ENCODE data around the gene ST8SIA1.

ST8SIA1 gene

DNA sequence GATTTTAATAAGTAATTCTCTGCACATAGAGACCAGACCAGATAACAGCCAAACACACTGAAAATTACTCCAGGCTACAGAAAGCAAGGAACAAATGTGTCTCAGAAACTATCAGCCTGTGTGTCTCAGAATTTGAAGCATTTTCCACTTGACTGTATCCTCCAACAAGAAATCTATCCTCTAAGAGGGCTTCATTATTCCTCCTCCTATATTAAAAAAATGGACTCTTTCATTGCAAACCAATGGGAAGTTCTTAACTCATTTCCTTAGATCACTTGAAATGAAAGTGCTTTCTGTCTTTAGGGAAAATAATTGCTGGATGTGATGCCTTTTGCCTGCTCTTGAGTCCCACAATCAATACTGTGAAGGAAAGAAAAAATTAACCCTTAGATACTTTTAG, 2.3 kb downstream of the ST8SIA1 start:
- FAIRE-seq (no peak), DNase-seq (ENCODE audit: insufficient read length, low spot score) (no peak)
- TF ChIP-seq SPI1 (IDR thresholded peaks at IDR 0.05; ENCODE audit: low read depth, low read length) (no peak), POLR2AphosphoS5 (IDR thresholded peaks at IDR 0.05; ENCODE audit: low read depth, low read length) (no peak), POU2F2 (IDR thresholded peaks at IDR 0.05; ENCODE audit: low read depth, low read length) (no peak), POLR2A (IDR thresholded peaks at IDR 0.05; ENCODE audit: low read depth, low read length) (no peak), TAF1 (IDR thresholded peaks at IDR 0.05; ENCODE audit: low read depth, low read length) (no peak), PAX5 (IDR thresholded peaks at IDR 0.05; ENCODE audit: insufficient read depth, low read length, severe bottlenecking) (no peak)

DNA sequence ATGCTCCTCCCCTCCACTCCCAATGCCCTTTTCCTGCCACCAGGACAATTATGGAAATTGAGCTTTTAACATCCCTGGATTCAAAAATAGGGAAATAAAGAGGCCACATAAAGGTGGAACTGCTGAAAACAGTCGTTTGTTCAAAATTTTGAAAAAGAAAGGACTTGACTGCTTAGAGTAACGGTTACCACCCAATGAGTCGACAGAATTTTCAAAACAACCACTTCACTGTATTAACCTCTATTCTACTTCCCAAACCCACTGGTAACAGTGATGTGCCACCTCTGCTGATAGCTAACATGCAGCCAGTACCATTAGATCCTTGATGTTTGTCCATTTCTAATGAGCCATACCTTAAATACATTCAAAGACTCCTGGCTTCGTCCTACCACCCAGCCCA, 4.9 kb downstream of the ST8SIA1 start:
- TF ChIP-seq POU2F2 (IDR thresholded peaks at IDR 0.05; ENCODE audit: low read depth, low read length) (no peak), PAX5 (IDR thresholded peaks at IDR 0.05; ENCODE audit: insufficient read depth, low read length, severe bottlenecking) (no peak), TAF1 (IDR thresholded peaks at IDR 0.05; ENCODE audit: low read depth, low read length) (no peak), POLR2AphosphoS5 (IDR thresholded peaks at IDR 0.05; ENCODE audit: low read depth, low read length) (no peak), POLR2A (IDR thresholded peaks at IDR 0.05; ENCODE audit: low read depth, low read length) (no peak), SPI1 (IDR thresholded peaks at IDR 0.05; ENCODE audit: low read depth, low read length) (no peak)
- DNase-seq (ENCODE audit: insufficient read length, low spot score) = no peak
- no peak for FAIRE-seq

- FAIRE-seq (no peak), DNase-seq (ENCODE audit: insufficient read length, low spot score) (no peak)
- TF ChIP-seq SPI1 (IDR thresholded peaks at IDR 0.05; ENCODE audit: low read depth, low read length) = 0 out of 2 replicates have a peak, but pooled peaks have one; percentile 29
- no peak for TF ChIP-seq POLR2A (IDR thresholded peaks at IDR 0.05; ENCODE audit: low read depth, low read length)
These were observed 9.3 kb downstream of the ST8SIA1 start for GRCh38 chr12:22325218-22325617.

GRCh38 chr12:22322091-22322490, 12.4 kb downstream of the ST8SIA1 start:
- TF ChIP-seq PAX5 (IDR thresholded peaks at IDR 0.05; ENCODE audit: insufficient read depth, low read length, severe bottlenecking) (no peak), POLR2A (IDR thresholded peaks at IDR 0.05; ENCODE audit: low read depth, low read length) (no peak), POLR2AphosphoS5 (IDR thresholded peaks at IDR 0.05; ENCODE audit: low read depth, low read length) (no peak), POU2F2 (IDR thresholded peaks at IDR 0.05; ENCODE audit: low read depth, low read length) (no peak)
- DNase-seq (ENCODE audit: insufficient read length, low spot score) (no peak), FAIRE-seq (no peak)

DNA sequence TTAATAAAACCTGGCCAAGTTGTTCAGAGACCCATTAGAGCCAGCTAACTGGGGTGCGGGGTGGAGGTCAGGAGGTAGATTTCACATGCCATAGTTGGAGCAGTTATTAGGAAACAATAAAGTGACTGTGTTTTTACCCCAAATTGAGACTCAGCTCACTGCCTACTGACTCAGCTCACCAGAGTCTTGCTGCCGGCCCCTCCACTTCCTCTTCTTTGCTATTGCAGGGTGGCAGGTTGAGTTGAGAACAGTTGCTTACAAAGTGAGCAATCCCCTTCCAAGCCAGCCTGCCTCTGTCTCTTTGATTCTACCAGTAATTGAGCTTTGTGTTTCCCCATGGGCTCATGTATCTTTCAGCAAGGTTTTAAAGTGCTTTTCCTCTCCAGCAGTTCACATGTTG, 12.9 kb downstream of the ST8SIA1 start:
- no peak for DNase-seq (ENCODE audit: insufficient read length, low spot score)
- TF ChIP-seq SPI1 (IDR thresholded peaks at IDR 0.05; ENCODE audit: low read depth, low read length) (peak; percentile 71), POLR2AphosphoS5 (IDR thresholded peaks at IDR 0.05; ENCODE audit: low read depth, low read length) (no peak)
- FAIRE-seq = no peak

GRCh38 chr12:22321018-22321605, 13.4 kb downstream of the ST8SIA1 start:
- DNase-seq (ENCODE audit: insufficient read length, low spot score) (no peak), FAIRE-seq (no peak)

GRCh38 chr12:22318108-22318737, 16.3 kb downstream of the ST8SIA1 start:
- no peak for DNase-seq (ENCODE audit: insufficient read length, low spot score)
- TF ChIP-seq TAF1 (IDR thresholded peaks at IDR 0.05; ENCODE audit: low read depth, low read length) (no peak), SPI1 (IDR thresholded peaks at IDR 0.05; ENCODE audit: low read depth, low read length) (peak; percentile 81), POLR2AphosphoS5 (IDR thresholded peaks at IDR 0.05; ENCODE audit: low read depth, low read length) (no peak)
- no peak for FAIRE-seq

More at GRCh38 chr12:22321018-22321605, 13.4 kb downstream of the ST8SIA1 start:
- no peak for TF ChIP-seq POU2F2 (IDR thresholded peaks at IDR 0.05; ENCODE audit: low read depth, low read length)
- TF ChIP-seq SPI1 (IDR thresholded peaks at IDR 0.05; ENCODE audit: low read depth, low read length) = no peak
- TF ChIP-seq PAX5 (IDR thresholded peaks at IDR 0.05; ENCODE audit: insufficient read depth, low read length, severe bottlenecking) = no peak
- no peak for TF ChIP-seq POLR2A (IDR thresholded peaks at IDR 0.05; ENCODE audit: low read depth, low read length)
- no peak for TF ChIP-seq POLR2AphosphoS5 (IDR thresholded peaks at IDR 0.05; ENCODE audit: low read depth, low read length)
- TF ChIP-seq TAF1 (IDR thresholded peaks at IDR 0.05; ENCODE audit: low read depth, low read length) = no peak

DNA sequence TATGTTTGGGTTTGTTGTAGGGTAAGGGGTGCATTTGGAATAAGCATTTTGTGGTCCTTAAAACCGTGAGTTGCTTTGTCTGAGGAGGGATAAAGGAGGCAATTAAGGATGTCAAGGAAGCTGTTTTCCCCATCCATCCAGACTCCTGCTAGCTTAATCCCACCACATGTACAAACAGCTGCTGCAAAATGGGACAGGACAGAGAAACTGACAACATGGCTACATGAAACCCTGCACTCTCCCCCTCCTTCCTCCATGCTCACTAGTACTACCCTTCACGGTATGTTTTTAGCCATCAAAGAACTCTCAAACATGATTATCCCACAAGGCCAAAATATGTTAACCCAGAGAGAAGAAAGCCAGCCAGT, 20.6 kb downstream of the ST8SIA1 start:
- FAIRE-seq = no peak
- no peak for TF ChIP-seq TAF1 (IDR thresholded peaks at IDR 0.05; ENCODE audit: low read depth, low read length)
- TF ChIP-seq POLR2AphosphoS5 (IDR thresholded peaks at IDR 0.05; ENCODE audit: low read depth, low read length) = no peak
- TF ChIP-seq POLR2A (IDR thresholded peaks at IDR 0.05; ENCODE audit: low read depth, low read length) = no peak
- TF ChIP-seq PAX5 (IDR thresholded peaks at IDR 0.05; ENCODE audit: insufficient read depth, low read length, severe bottlenecking) = no peak
- no peak for TF ChIP-seq SPI1 (IDR thresholded peaks at IDR 0.05; ENCODE audit: low read depth, low read length)
- no peak for TF ChIP-seq POU2F2 (IDR thresholded peaks at IDR 0.05; ENCODE audit: low read depth, low read length)
- DNase-seq (ENCODE audit: insufficient read length, low spot score) = no peak

DNA sequence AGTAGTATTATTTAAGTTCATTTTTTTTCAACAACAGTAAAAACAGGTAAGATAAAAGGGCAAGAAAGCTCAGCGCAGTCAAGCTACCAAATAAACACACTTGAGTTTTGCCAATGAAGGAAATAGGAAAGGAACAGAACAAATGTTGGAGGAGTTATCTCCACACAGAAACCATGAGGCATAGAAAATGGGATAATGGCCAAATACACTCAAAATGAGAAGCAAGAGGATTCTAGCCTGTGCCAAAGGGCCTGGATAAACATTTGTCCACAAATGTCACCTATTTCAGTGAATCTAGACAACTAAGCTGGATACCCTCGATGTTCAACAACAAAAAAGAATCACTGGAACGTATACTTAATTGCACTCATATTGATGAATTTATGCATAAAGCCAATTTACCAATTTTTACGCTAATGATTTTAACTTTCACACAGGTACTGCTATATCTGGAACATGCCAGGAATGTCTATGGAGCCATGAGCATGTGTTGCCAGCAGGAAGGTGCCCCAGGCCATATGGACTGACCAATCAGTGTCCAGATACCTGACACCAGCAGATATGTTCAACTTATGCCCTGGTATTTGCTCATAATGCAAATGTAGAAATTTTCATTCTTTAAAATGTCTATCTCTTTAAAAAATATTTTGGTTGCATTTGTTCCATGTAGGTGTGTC, 21.1 kb downstream of the ST8SIA1 start:
- DNase-seq (ENCODE audit: insufficient read length, low spot score) = no peak
- no peak for FAIRE-seq
- TF ChIP-seq SPI1 (IDR thresholded peaks at IDR 0.05; ENCODE audit: low read depth, low read length) (no peak), POLR2A (IDR thresholded peaks at IDR 0.05; ENCODE audit: low read depth, low read length) (no peak), PAX5 (IDR thresholded peaks at IDR 0.05; ENCODE audit: insufficient read depth, low read length, severe bottlenecking) (no peak), POU2F2 (IDR thresholded peaks at IDR 0.05; ENCODE audit: low read depth, low read length) (no peak), TAF1 (IDR thresholded peaks at IDR 0.05; ENCODE audit: low read depth, low read length) (no peak), POLR2AphosphoS5 (IDR thresholded peaks at IDR 0.05; ENCODE audit: low read depth, low read length) (no peak)

- FAIRE-seq (no peak), DNase-seq (ENCODE audit: insufficient read length, low spot score) (no peak)
- TF ChIP-seq TAF1 (IDR thresholded peaks at IDR 0.05; ENCODE audit: low read depth, low read length) = no peak
- TF ChIP-seq POLR2A (IDR thresholded peaks at IDR 0.05; ENCODE audit: low read depth, low read length) = no peak
- TF ChIP-seq POU2F2 (IDR thresholded peaks at IDR 0.05; ENCODE audit: low read depth, low read length) = no peak
- TF ChIP-seq SPI1 (IDR thresholded peaks at IDR 0.05; ENCODE audit: low read depth, low read length) = no peak
- TF ChIP-seq PAX5 (IDR thresholded peaks at IDR 0.05; ENCODE audit: insufficient read depth, low read length, severe bottlenecking) = no peak
- TF ChIP-seq POLR2AphosphoS5 (IDR thresholded peaks at IDR 0.05; ENCODE audit: low read depth, low read length) = no peak
These were observed 22.2 kb downstream of the ST8SIA1 start for GRCh38 chr12:22312336-22312735.

All from GM12891 (cell line).